HepG2 (cell line): Measurements from ENCODE around the gene DHFR. TPM values are rescaled to one million over a fixed set of nuclear protein-coding genes. Genes with fewer than 3 reads are reported as not detected.

ENCODE experiments used
- BCL6 ChIP-seq: IDR thresholded peaks from 2 replicates; pipeline ENCODE4 v1.6.1; 2016; ENCODE audit warnings: missing genetic modification reagents, missing compliant biosample characterization
- EEA1 ChIP-seq: sonication (generic); formaldehyde crosslinking; IDR thresholded peaks from 2 replicates; pipeline ENCODE4 v1.5.1; 2020; ENCODE audit warnings: mild to moderate bottlenecking, missing genetic modification reagents, borderline replicate concordance
- GTF3A ChIP-seq: sonication (generic); formaldehyde crosslinking; conservative IDR thresholded peaks from 2 replicates; pipeline ENCODE4 v1.4.0; 2020; ENCODE audit warnings: mild to moderate bottlenecking, missing genetic modification reagents
- MIER3 ChIP-seq: IDR thresholded peaks from 2 replicates; pipeline ENCODE4 v1.6.1; 2016; ENCODE audit warnings: missing compliant biosample characterization, borderline replicate concordance
- REXO4 ChIP-seq: sonication (generic); formaldehyde crosslinking; IDR thresholded peaks from 2 replicates; pipeline ENCODE4 v1.8.0; 2022; ENCODE audit warnings: missing genetic modification reagents, mild to moderate bottlenecking, borderline replicate concordance
- SIX4 ChIP-seq: sonication (generic); formaldehyde crosslinking; IDR thresholded peaks from 2 replicates; pipeline ENCODE4 v1.4.0; 2020; ENCODE audit warnings: missing genetic modification reagents
- SSRP1 ChIP-seq: IDR thresholded peaks from 2 replicates; pipeline ENCODE4 v1.6.1; 2016; ENCODE audit warnings: control low read depth
- U2AF1 ChIP-seq: fragments of 200-400 bp; formaldehyde crosslinking; optimal IDR thresholded peaks from 2 replicates; pipeline ENCODE3; 2017; ENCODE audit warnings: mild to moderate bottlenecking, low read depth, low read length
- ZBTB38 ChIP-seq: sonication (generic); formaldehyde crosslinking; IDR thresholded peaks from 2 replicates; pipeline ENCODE4 v1.5.1; 2020; ENCODE audit warnings: mild to moderate bottlenecking, missing genetic modification reagents
- ZFP1 ChIP-seq: IDR thresholded peaks from 2 replicates; pipeline ENCODE4 v1.6.1; 2016
- ZFP37 ChIP-seq: sonication (generic); formaldehyde crosslinking; IDR thresholded peaks from 2 replicates; pipeline ENCODE4 v1.4.0; 2020; ENCODE audit warnings: missing genetic modification reagents, borderline replicate concordance
- ZNF589 ChIP-seq: sonication (generic); formaldehyde crosslinking; conservative IDR thresholded peaks from 2 replicates; pipeline ENCODE4 v1.8.0; 2022; ENCODE audit warnings: mild to moderate bottlenecking, moderate library complexity, missing genetic modification reagents
- ZNF703 ChIP-seq: sonication (generic); formaldehyde crosslinking; IDR thresholded peaks from 2 replicates; pipeline ENCODE4 v1.5.1; 2020; ENCODE audit warnings: missing genetic modification reagents, mild to moderate bottlenecking, moderate library complexity, borderline replicate concordance
- ZNF792 ChIP-seq: IDR thresholded peaks from 2 replicates; pipeline ENCODE4 v1.6.1; 2016
- polyA plus RNA-seq, 8 experiments: library from polyadenylated mRNA; depleted of rRNA in 3 of 8; stranded (reverse) in 7 of 8; unstranded in 1 of 8; fragments of >200 nt; fragmentation: Illumina TruSeq in 4 of 8; extraction: Trizol in 4 of 8; gene quantifications; 2 replicates each; pipeline versions ENCODE4 v1.2.1 to v1.2.3, GENCODE V29; 2011 to 2016; ENCODE audit warnings: low read depth in 4 of 8, missing spikeins in 1 of 8, mixed read lengths in 1 of 8; ENCODE audit not compliant: insufficient read depth in 1 of 8
- total RNA-seq, 5 experiments: library from RNA; depleted of rRNA; stranded (reverse); fragments of >200 nt; fragmentation: Illumina TruSeq; extraction: Trizol; gene quantifications; 2 replicates each; pipeline ENCODE4 v1.2.3, GENCODE V29; 2016; ENCODE audit warnings: low read depth in 1 of 5
- TF ChIP-seq, protein P1 (sequence below), 2 experiments: fragments of 450-650 bp in 1 of 2; sonication (generic) in 1 of 2; formaldehyde crosslinking in 1 of 2; IDR thresholded peaks; 2 replicates each; pipeline versions ENCODE4 v1.6.1 to v1.8.0; 2016 to 2022; ENCODE audit warnings: antibody characterized with exemption in 1 of 2, mild to moderate bottlenecking in 1 of 2, missing genetic modification reagents in 1 of 2
- TF ChIP-seq, protein P2 (sequence below): sonication (generic); formaldehyde crosslinking; IDR thresholded peaks from 2 replicates; pipeline ENCODE4 v1.4.0; 2020; ENCODE audit warnings: mild to moderate bottlenecking, missing genetic modification reagents, borderline replicate concordance
- TF ChIP-seq, protein P3 (sequence below): sonication (generic); formaldehyde crosslinking; IDR thresholded peaks from 2 replicates; pipeline ENCODE4 v1.4.0; 2020; ENCODE audit warnings: mild to moderate bottlenecking, low read depth, missing genetic modification reagents

Gene DHFR
- total and polyA plus RNA-seq, 2 of the 13 experiments (the other 11 are each of a cell fraction or from before 2014, with no cell fraction given): 22.8 to 59.0 TPM

DNA sequence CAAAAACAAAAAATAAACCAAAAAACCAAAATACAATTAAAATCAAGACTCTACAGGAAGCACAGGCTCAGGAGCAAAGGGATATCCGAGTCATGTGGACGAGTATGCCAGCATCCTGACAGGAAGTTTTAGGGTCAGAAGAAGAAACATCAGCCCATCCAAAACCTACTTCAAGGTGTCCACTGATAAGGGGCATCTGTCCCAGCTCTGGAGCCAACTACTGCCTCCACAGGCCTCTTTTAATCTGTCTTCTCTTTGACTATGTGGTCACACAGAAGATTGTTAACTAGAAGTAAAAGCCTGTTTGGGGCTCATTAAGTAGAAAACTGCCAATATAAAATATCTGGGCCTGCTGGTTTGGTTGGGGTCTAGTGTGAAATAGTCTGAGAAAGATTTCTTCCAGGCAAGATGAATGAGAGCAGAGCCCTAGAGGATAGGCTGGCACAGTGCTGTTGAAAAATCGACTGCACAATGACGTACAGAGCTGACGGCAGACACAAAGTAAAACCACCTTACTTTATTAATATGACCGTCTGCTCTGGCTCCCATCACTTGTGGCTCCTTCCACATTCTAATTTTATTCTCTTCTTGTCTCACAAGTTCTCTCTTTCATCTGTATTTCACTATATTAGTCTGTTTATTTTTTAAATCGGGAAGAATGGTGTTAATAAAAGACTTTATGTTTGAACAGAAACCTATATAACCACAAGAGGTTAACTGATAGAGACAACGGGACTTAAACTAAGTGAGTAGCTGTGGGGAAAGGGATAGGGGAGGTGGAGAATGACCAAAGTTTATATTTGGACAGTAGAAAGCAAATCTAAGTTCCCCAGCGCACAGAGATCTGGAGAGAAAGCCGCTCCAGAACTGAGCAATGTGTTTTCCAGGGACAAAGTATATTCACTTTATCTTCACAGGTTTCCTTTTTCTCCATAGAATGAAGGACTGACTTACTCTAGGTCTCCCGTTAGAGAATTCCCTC, 23.2 kb downstream of the DHFR start (continued):
- TF ChIP-seq SSRP1 (CRISPR knock-in tag) (no peak), ZNF589 (no peak), MIER3 (CRISPR knock-in tag) (0 out of 2 replicates have a peak, but pooled peaks have one; percentile 53), ZFP1 (CRISPR knock-in tag) (no peak), REXO4 (no peak), ZFP37 (CRISPR knock-in tag) (no peak), SIX4 (CRISPR knock-in tag) (no peak), ZNF792 (CRISPR knock-in tag) (no peak), BCL6 (CRISPR knock-in tag) (peak; percentile 81), ZNF703 (CRISPR knock-in tag) (no peak), GTF3A (CRISPR knock-in tag) (no peak), ZBTB38 (CRISPR knock-in tag) (no peak), U2AF1 (no peak), EEA1 (CRISPR knock-in tag) (no peak)
- TF ChIP-seq, protein P1, sequence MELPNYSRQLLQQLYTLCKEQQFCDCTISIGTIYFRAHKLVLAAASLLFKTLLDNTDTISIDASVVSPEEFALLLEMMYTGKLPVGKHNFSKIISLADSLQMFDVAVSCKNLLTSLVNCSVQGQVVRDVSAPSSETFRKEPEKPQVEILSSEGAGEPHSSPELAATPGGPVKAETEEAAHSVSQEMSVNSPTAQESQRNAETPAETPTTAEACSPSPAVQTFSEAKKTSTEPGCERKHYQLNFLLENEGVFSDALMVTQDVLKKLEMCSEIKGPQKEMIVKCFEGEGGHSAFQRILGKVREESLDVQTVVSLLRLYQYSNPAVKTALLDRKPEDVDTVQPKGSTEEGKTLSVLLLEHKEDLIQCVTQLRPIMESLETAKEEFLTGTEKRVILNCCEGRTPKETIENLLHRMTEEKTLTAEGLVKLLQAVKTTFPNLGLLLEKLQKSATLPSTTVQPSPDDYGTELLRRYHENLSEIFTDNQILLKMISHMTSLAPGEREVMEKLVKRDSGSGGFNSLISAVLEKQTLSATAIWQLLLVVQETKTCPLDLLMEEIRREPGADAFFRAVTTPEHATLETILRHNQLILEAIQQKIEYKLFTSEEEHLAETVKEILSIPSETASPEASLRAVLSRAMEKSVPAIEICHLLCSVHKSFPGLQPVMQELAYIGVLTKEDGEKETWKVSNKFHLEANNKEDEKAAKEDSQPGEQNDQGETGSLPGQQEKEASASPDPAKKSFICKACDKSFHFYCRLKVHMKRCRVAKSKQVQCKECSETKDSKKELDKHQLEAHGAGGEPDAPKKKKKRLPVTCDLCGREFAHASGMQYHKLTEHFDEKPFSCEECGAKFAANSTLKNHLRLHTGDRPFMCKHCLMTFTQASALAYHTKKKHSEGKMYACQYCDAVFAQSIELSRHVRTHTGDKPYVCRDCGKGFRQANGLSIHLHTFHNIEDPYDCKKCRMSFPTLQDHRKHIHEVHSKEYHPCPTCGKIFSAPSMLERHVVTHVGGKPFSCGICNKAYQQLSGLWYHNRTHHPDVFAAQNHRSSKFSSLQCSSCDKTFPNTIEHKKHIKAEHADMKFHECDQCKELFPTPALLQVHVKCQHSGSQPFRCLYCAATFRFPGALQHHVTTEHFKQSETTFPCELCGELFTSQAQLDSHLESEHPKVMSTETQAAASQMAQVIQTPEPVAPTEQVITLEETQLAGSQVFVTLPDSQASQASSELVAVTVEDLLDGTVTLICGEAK (IDR thresholded peaks at IDR 0.05): no peak
- TF ChIP-seq, protein P1 (CRISPR knock-in tag; IDR thresholded peaks at IDR 0.05): no peak
- TF ChIP-seq, protein P2, sequence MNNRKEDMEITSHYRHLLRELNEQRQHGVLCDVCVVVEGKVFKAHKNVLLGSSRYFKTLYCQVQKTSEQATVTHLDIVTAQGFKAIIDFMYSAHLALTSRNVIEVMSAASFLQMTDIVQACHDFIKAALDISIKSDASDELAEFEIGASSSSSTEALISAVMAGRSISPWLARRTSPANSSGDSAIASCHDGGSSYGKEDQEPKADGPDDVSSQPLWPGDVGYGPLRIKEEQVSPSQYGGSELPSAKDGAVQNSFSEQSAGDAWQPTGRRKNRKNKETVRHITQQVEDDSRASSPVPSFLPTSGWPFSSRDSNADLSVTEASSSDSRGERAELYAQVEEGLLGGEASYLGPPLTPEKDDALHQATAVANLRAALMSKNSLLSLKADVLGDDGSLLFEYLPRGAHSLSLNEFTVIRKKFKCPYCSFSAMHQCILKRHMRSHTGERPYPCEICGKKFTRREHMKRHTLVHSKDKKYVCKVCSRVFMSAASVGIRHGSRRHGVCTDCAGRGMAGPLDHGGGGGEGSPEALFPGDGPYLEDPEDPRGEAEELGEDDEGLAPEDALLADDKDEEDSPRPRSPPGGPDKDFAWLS (CRISPR knock-in tag): no peak
- TF ChIP-seq, protein P3, sequence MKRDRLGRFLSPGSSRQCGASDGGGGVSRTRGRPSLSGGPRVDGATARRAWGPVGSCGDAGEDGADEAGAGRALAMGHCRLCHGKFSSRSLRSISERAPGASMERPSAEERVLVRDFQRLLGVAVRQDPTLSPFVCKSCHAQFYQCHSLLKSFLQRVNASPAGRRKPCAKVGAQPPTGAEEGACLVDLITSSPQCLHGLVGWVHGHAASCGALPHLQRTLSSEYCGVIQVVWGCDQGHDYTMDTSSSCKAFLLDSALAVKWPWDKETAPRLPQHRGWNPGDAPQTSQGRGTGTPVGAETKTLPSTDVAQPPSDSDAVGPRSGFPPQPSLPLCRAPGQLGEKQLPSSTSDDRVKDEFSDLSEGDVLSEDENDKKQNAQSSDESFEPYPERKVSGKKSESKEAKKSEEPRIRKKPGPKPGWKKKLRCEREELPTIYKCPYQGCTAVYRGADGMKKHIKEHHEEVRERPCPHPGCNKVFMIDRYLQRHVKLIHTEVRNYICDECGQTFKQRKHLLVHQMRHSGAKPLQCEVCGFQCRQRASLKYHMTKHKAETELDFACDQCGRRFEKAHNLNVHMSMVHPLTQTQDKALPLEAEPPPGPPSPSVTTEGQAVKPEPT: no peak
